ENCODE results near the gene KRTAP10-3. TPM values are rescaled to one million over a fixed set of nuclear protein-coding genes. Genes with fewer than 3 reads are reported as not detected.
A peak's percentile ranks its signal among the peaks of the same experiment; 100 is the strongest.

KRTAP10-3 gene
- total and polyA plus RNA-seq, 9 of the 15 experiments (the other 6 are each of a cell fraction or from before 2014, with no cell fraction given), result not detected

GRCh38 chr21:44517175-44517899 lies 41.3 kb downstream of the KRTAP10-3 start (continued):
- TF ChIP-seq USF1 (CRISPR knock-in tag; IDR thresholded peaks at IDR 0.05) (peak; percentile 100), MYC (IDR thresholded peaks at IDR 0.05; ENCODE audit: low read depth, low read length) (peak; percentile 90), MYC (CRISPR knock-in tag; IDR thresholded peaks at IDR 0.05; ENCODE audit: borderline replicate concordance, low read depth) (peak; percentile 52; the same call in 1 of the 2 replicates), RNF2 (IDR thresholded peaks at IDR 0.05) (peak; percentile 15; the same call in 1 of the 2 replicates), FOS (IDR thresholded peaks at IDR 0.05; ENCODE audit: extremely low read depth, insufficient read length) (peak; percentile 99), MAFK (IDR thresholded peaks at IDR 0.05; ENCODE audit: low read length) (0 out of 2 replicates have a peak, but pooled peaks have one; percentile 16), ZNF740 (CRISPR knock-in tag; IDR thresholded peaks at IDR 0.05) (peak; percentile 86; the same call in 1 of the 2 replicates), ZNF740 (tag; IDR thresholded peaks at IDR 0.05) (peak in 1 of 2 experiments; percentile 89; a peak in 2 of 4 replicates), KLF6 (CRISPR knock-in tag; IDR thresholded peaks at IDR 0.05; ENCODE audit: borderline replicate concordance) (0 out of 2 replicates have a peak, but pooled peaks have one; percentile 6)
